DOHH2 (cell line): Measurements from ENCODE around the gene ADAMTS3.

ENCODE experiments used
- H3F3A ChIP-seq: fragments of 200-600 bp; sonication (generic), shearing (Covaris generic); 2 replicates; pipeline ENCODE4 v1.6.0; 2016; ENCODE audit warnings: antibody characterized with exemption, mild to moderate bottlenecking; ENCODE audit not compliant: control insufficient read depth, insufficient read depth
- H3K27ac ChIP-seq: fragments of 200-600 bp; sonication (generic); 2 replicates; pipeline ENCODE4 v1.5.1; 2014; ENCODE audit warnings: low read depth, mild to moderate bottlenecking, low read length, moderate library complexity
- H3K27me3 ChIP-seq: fragments of 200-600 bp; sonication (generic); 2 replicates; pipeline ENCODE4 v1.6.1; 2014; ENCODE audit warnings: mild to moderate bottlenecking, low read length, mixed read lengths; ENCODE audit not compliant: control insufficient read depth
- H3K36me3 ChIP-seq: fragments of 200-600 bp; sonication (generic); 2 replicates; pipeline ENCODE4 v1.6.1; 2014; ENCODE audit warnings: mild to moderate bottlenecking, low read length, moderate library complexity, mixed read lengths; ENCODE audit not compliant: control insufficient read depth
- H3K4me1 ChIP-seq: fragments of 200-600 bp; sonication (generic); 2 replicates; pipeline ENCODE4 v1.6.1; 2014; ENCODE audit warnings: mild to moderate bottlenecking, low read length, mixed read lengths; ENCODE audit not compliant: control insufficient read depth
- H3K4me2 ChIP-seq: fragments of 200-600 bp; sonication (generic); 2 replicates; pipeline ENCODE4 v1.6.0; 2014; ENCODE audit warnings: mild to moderate bottlenecking, low read length, moderate library complexity
- H3K4me3 ChIP-seq: fragments of 200-600 bp; sonication (generic); 2 replicates; pipeline ENCODE4 v1.5.1; 2014; ENCODE audit warnings: mild to moderate bottlenecking, low read length, mixed read lengths
- H3K79me2 ChIP-seq: fragments of 200-600 bp; sonication (generic); 2 replicates; pipeline ENCODE4 v1.6.1; 2014; ENCODE audit warnings: mild to moderate bottlenecking, low read length, mixed read lengths; ENCODE audit not compliant: control insufficient read depth
- H3K9me2 ChIP-seq: fragments of 200-600 bp; sonication (generic); replicated peaks from 2 replicates; pipeline ENCODE4 v1.6.1; 2014; ENCODE audit warnings: mild to moderate bottlenecking, low read length, mixed read lengths; ENCODE audit not compliant: control insufficient read depth
- H3K9me3 ChIP-seq: fragments of 200-600 bp; sonication (generic); 2 replicates; pipeline ENCODE4 v1.6.1; 2014; ENCODE audit warnings: antibody characterized with exemption, low read length, mixed read lengths; ENCODE audit not compliant: control insufficient read depth, insufficient read depth
- H4K20me1 ChIP-seq: fragments of 200-600 bp; sonication (generic); 2 replicates; pipeline ENCODE4 v1.6.0; 2014; ENCODE audit warnings: low read depth, mild to moderate bottlenecking, antibody characterized with exemption, low read length, moderate library complexity; ENCODE audit not compliant: control insufficient read depth, insufficient read depth
- CTCF ChIP-seq: fragments of 200-600 bp; sonication (generic); IDR thresholded peaks from one replicate; pipeline ENCODE4 v1.5.1; 2014; ENCODE audit warnings: antibody characterized with exemption, mild to moderate bottlenecking, low read depth, low read length; ENCODE audit not compliant: poor library complexity, severe bottlenecking
- EZH2phosphoT487 ChIP-seq: fragments of 200-600 bp; sonication (generic); IDR thresholded peaks from 2 replicates; pipeline ENCODE4 v1.6.1; 2017; ENCODE audit warnings: borderline replicate concordance, mild to moderate bottlenecking, antibody characterized with exemption, low read length, moderate library complexity, mixed read lengths

ADAMTS3 gene

GRCh38 chr4:72344418-72344817, 224.6 kb downstream of the ADAMTS3 start:
- Histone ChIP-seq H3K27me3 (no peaks in the 10 kb centered on the region), H3K4me3 (no peak overlapping the region), H3F3A (no peaks in the 10 kb centered on the region), H3K79me2 (no peaks in the 10 kb centered on the region), H3K27ac (no peak overlapping the region), H3K36me3 (no peaks in the 10 kb centered on the region), H3K4me2 (no peak overlapping the region), H3K9me3 (no peaks in the 10 kb centered on the region), H3K4me1 (no peaks in the 10 kb centered on the region), H3K9me2 (no peaks in the 10 kb centered on the region), H4K20me1 (no peaks in the 10 kb centered on the region)
- no peak for TF ChIP-seq CTCF
- TF ChIP-seq EZH2phosphoT487 = no peak

GRCh38 chr4:72341432-72341820, 227.6 kb downstream of the ADAMTS3 start:
- H3K27ac ChIP-seq = no peak overlapping the region
- H3K36me3 ChIP-seq = no peaks in the 10 kb centered on the region
- no peaks in the 10 kb centered on the region for H3K4me1 ChIP-seq
- H3K4me2 ChIP-seq = no peak overlapping the region
- no peak overlapping the region for H3K4me3 ChIP-seq
- no peaks in the 10 kb centered on the region for H3F3A ChIP-seq
- no peaks in the 10 kb centered on the region for H3K79me2 ChIP-seq
- H3K9me3 ChIP-seq = no peaks in the 10 kb centered on the region
- H4K20me1 ChIP-seq = no peaks in the 10 kb centered on the region
- H3K9me2 ChIP-seq = no peaks in the 10 kb centered on the region
- no peaks in the 10 kb centered on the region for H3K27me3 ChIP-seq
- TF ChIP-seq EZH2phosphoT487 (no peak), CTCF (no peak)

GRCh38 chr4:72340803-72341431, 228.1 kb downstream of the ADAMTS3 start:
- Histone ChIP-seq H3K79me2 (no peaks in the 10 kb centered on the region), H3K9me3 (no peaks in the 10 kb centered on the region), H3K27me3 (no peaks in the 10 kb centered on the region), H4K20me1 (no peaks in the 10 kb centered on the region), H3K4me2 (no peak overlapping the region), H3K4me1 (no peaks in the 10 kb centered on the region), H3F3A (no peaks in the 10 kb centered on the region), H3K27ac (no peak overlapping the region), H3K36me3 (no peaks in the 10 kb centered on the region), H3K9me2 (no peaks in the 10 kb centered on the region), H3K4me3 (no peak overlapping the region)
- no peak for TF ChIP-seq EZH2phosphoT487
- no peak for TF ChIP-seq CTCF
